ACC112 (cell line): ENCODE measurements around the gene NFIB.

Experiments
- H2AFZ ChIP-seq: fragments of 200-600 bp; sonication (generic); one replicate; pipeline ENCODE4 v1.6.0; 2017; ENCODE audit warnings: antibody characterized with exemption, low read length; ENCODE audit not compliant: unreplicated experiment
- H3K27ac ChIP-seq: fragments of 200-600 bp; sonication (generic); 2 replicates; pipeline ENCODE4 v1.5.1; 2014; ENCODE audit warnings: low read depth, mild to moderate bottlenecking, antibody characterized with exemption, low read length, moderate library complexity
- H3K27me3 ChIP-seq: fragments of 200-600 bp; sonication (generic); 2 replicates; pipeline ENCODE4 v1.6.1; 2014; ENCODE audit warnings: mild to moderate bottlenecking, antibody characterized with exemption, low read length, moderate library complexity, mixed read lengths; ENCODE audit not compliant: insufficient read depth
- H3K36me3 ChIP-seq: fragments of 200-600 bp; sonication (generic); 2 replicates; pipeline ENCODE4 v1.6.1; 2016; ENCODE audit warnings: mild to moderate bottlenecking, antibody characterized with exemption, low read length, moderate library complexity, mixed read lengths; ENCODE audit not compliant: insufficient read depth
- H3K4me1 ChIP-seq: fragments of 200-600 bp; sonication (generic); one replicate; pipeline ENCODE4 v1.6.1; 2016; ENCODE audit warnings: low read length, mixed read lengths; ENCODE audit not compliant: insufficient read depth, unreplicated experiment, control insufficient read depth
- H3K4me3 ChIP-seq: fragments of 200-600 bp; sonication (generic); 2 replicates; pipeline ENCODE4 v1.5.1; 2014; ENCODE audit warnings: mild to moderate bottlenecking, low read depth, low read length
- H3K79me2 ChIP-seq: fragments of 200-600 bp; sonication (generic); one replicate; pipeline ENCODE4 v1.6.0; 2016; ENCODE audit warnings: low read length; ENCODE audit not compliant: control insufficient read depth, unreplicated experiment, insufficient read depth

NFIB gene

DNA sequence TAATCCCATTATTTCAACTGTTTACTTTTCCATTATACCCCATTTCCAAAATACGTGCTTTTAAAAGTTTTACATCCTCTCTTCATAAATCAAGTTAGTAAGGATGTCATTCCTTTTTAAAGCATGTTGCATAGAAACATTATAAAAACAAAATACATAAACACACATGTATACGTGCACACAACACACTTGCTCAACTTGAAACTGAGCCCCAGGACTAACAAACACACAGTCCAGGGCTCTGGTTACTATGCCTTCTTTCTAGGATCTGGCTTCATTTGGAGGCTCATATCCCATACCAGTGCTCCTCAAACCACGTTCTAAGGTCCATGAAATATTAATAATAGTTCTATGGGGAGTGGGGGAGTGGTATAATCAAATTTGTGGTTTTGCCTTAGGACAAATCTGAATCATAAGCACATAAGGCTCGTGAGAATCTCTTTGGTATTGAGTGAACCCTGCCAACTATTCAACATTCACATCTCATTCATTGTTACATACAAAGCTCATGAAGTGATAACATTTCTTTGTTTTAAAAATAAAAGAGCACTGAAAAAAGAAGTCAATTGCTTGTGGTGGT lies 55.2 kb downstream of the NFIB start:
- peak overlapping the region; percentile 52 for H3K27ac ChIP-seq
- H3K27me3 ChIP-seq: no peaks in the 10 kb centered on the region
- peak overlapping the region; percentile 16; the same call in 1 of the 2 replicates for H3K4me3 ChIP-seq
- H3K36me3 ChIP-seq: no peaks in the 10 kb centered on the region
- H2AFZ ChIP-seq: no peak overlapping the region
- H3K4me1 ChIP-seq: peaks cover 48% of the 10 kb centered on the region
- peaks cover 61% of the 10 kb centered on the region for H3K79me2 ChIP-seq

DNA sequence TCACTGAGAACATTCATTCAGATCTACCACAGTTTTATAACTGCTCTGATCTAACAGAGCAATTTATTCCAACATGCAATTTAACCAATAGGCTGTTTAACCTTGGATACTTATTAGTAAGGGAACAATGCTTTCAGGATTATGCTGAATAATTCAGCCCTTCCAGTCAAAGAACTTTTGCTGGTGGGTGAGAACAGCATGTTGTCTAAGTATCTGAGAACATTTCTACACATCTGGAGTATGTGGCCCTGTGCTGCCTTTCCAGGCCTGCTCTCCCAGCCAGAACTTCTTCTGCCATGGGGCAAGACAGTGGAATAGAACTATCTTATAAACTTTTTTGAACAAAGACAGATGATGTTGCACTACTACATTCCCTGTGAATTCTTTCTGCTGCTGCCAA lies 55.8 kb downstream of the NFIB start:
- no peaks in the 10 kb centered on the region for H3K27me3 ChIP-seq
- no peak overlapping the region for H3K4me3 ChIP-seq
- no peaks in the 10 kb centered on the region for H3K36me3 ChIP-seq
- peaks cover 61% of the 10 kb centered on the region for H3K79me2 ChIP-seq
- no peak overlapping the region for H2AFZ ChIP-seq
- peaks cover 47% of the 10 kb centered on the region for H3K4me1 ChIP-seq
- peak overlapping the region; percentile 52; the same call in 1 of the 2 replicates for H3K27ac ChIP-seq

DNA sequence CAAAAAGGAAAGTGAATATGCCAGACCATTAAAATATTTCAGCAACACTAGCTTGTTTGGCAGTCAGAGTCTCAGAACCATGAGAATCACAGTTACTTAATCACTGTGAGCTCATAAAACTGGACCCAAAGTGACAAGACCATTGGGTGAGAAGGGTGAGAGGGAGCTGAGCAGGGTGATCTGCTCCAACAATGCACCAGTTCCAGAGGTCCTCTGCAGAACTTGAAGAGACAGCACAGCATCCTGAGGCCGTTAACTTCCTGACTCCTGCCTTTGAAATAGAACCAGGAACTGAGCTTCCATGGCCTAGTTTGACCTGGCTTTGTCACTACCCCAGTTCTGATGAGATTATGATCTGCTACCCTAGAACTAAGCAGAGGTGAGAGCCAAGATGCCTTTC lies 57.4 kb downstream of the NFIB start:
- peak overlapping the region; percentile 0; the same call in 1 of the 2 replicates for H3K27ac ChIP-seq
- H3K36me3 ChIP-seq: no peaks in the 10 kb centered on the region
- H3K4me1 ChIP-seq: peaks cover 58% of the 10 kb centered on the region
- H2AFZ ChIP-seq: no peak overlapping the region
- H3K79me2 ChIP-seq: peaks cover 69% of the 10 kb centered on the region
- H3K27me3 ChIP-seq: no peaks in the 10 kb centered on the region
- H3K4me3 ChIP-seq: no peak overlapping the region

DNA sequence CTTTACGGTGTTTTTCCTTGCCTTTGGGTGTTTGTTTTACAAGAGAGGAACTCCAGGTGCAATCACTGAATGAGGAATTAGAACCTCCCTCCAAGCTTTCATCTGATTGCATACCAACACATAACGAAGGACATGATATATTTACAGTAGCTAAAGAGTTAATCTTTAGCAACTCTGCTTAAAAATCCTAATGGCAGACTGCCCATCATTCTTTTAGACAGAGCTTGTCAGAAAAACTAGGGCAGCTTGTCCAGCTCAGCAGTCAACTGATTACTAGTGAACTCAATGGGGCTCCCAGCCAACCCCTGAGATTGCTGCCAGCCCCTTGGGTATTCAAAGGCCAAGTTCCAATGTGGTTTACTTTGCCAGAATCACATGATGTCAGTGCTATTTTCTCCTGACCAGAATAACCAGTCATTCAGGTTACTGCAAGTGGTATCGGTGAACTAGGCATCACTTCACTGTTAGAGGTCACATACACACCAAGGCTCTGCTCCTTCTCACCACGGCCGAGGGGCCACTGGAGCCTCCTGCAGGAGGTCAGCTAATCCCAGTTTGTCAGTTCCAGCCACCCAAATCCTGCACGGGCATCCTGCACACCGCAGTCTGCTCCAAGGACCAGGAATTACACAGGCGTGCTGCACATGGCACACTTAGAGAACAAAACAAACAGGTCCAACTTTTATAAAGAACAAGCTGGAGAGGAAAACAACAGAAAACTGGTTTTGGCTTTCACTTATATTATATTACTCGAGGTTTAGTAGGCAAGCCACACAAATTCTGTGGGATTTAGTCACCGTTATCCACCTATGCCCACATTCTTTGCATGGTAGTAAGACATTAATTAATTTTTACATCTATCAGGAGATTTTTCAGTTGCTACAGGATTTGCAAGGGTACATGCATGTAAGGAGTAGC lies 62.5 kb downstream of the NFIB start:
- Histone ChIP-seq H3K36me3 (no peaks in the 10 kb centered on the region), H2AFZ (no peak overlapping the region), H3K27me3 (no peaks in the 10 kb centered on the region), H3K4me1 (peaks cover 47% of the 10 kb centered on the region), H3K79me2 (peaks cover 75% of the 10 kb centered on the region), H3K27ac (peak overlapping the region; percentile 77), H3K4me3 (peak overlapping the region; percentile 56)

DNA sequence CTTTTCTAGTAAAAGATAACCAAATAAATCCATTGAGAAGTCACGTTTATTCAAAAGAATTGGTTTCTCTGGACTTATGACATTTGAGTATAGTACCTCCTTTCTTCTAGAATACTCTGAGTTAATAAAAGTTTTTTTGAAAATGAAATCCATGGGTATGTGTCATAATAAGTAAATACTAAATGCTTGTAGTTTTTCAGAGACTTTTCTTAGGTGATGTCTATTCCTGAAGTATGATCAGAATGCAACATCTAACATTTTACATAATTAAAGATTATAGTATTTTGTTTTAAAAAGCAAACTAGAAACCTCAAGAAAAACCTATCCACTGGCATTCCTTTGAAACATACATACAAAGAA lies 63.2 kb downstream of the NFIB start:
- H3K27ac ChIP-seq: peak overlapping the region; percentile 77

DNA sequence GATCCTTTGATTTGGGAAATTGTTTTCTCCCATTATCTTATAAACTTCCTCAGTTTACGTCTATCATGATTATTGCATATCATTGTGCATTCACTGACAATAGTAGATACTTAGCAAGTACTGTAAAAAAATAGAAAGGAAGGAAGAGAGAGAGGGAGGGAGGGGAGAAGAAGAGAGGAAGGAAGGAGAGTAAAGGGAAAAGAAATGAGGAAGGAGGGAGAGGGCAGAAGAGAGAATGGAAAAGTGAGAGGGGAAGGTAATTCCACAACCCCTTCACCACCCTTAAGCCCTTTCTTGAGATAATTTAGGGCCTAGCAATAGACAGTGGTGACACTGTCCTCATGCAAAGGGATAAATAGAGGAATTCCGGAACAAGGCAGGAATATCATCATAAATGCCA lies 64.4 kb downstream of the NFIB start:
- Histone ChIP-seq H2AFZ (no peak overlapping the region), H3K27ac (no peak overlapping the region), H3K4me1 (peaks cover 51% of the 10 kb centered on the region), H3K36me3 (no peaks in the 10 kb centered on the region), H3K27me3 (no peaks in the 10 kb centered on the region), H3K4me3 (no peak overlapping the region), H3K79me2 (peaks cover 75% of the 10 kb centered on the region)

More for the DNA sequence above, 63.2 kb downstream of the NFIB start:
- no peaks in the 10 kb centered on the region for H3K27me3 ChIP-seq
- peak overlapping the region; percentile 56 for H3K4me3 ChIP-seq
- peaks cover 47% of the 10 kb centered on the region for H3K4me1 ChIP-seq
- H3K79me2 ChIP-seq: peaks cover 76% of the 10 kb centered on the region
- no peak overlapping the region for H2AFZ ChIP-seq
- H3K36me3 ChIP-seq: no peaks in the 10 kb centered on the region

DNA sequence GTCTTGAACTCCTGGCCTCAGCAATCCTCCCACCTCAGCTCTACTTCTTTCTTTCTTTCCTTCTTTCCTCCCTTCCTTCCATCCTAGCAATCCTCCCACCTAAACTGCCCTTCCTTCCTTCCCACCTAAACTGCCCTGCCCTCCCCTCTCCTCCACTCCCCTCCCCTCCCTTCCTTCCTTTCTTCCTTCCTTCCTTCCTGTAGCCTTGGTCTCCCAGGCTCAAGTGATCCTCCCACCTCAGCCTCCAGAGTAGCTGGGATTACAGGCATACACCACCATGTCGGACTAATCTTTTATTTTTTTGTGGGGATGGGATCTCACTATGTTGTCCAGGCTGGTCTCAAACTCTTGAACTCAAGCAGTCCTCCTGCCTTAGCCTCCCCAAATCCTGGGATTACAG lies 65.8 kb downstream of the NFIB start:
- H3K4me3 ChIP-seq: no peak overlapping the region
- peaks cover 75% of the 10 kb centered on the region for H3K79me2 ChIP-seq
- no peak overlapping the region for H3K27ac ChIP-seq
- peaks cover 65% of the 10 kb centered on the region for H3K4me1 ChIP-seq
- H3K36me3 ChIP-seq: no peaks in the 10 kb centered on the region
- no peak overlapping the region for H2AFZ ChIP-seq
- no peaks in the 10 kb centered on the region for H3K27me3 ChIP-seq

DNA sequence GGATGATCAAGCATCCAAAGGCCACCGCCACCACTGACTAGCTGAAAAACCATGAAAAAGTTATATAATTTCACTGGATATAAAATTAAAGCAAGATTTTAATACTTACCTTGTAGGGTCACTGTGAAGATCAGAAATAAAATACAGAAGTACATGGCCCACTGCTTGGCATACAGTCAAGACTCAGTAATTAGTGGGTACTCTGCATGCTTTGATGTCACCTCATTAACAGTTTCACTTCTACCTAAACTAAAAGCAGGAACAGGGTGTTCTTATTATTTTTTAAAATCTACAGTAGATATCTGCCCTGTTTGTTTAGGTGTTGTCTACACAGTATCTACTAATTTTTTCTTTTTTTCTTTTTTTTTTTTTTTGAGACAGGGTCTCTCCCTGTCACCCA lies 66.4 kb downstream of the NFIB start:
- H3K79me2 ChIP-seq: peaks cover 76% of the 10 kb centered on the region
- H3K4me1 ChIP-seq: peaks cover 69% of the 10 kb centered on the region
- H3K27ac ChIP-seq: no peak overlapping the region
- no peaks in the 10 kb centered on the region for H3K27me3 ChIP-seq
- H2AFZ ChIP-seq: no peak overlapping the region
- H3K36me3 ChIP-seq: no peaks in the 10 kb centered on the region
- no peak overlapping the region for H3K4me3 ChIP-seq

DNA sequence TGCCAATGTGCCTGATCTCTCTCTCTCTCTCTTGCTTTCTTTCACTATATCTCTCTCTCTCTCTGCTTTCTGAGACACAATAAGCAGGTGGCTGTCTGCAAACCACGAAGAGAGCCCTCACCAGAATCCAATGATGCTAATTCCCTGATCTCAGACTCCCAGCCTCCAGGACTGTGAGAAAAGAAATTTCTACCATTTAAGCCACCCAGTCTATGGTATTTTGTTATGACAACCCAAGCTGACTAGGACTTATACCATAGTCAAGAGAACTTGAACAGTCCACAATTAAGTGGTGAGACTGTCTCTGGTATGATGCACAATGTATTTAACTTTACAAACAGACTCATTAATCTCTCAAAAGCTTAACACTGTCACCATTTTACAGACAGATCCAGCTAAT lies 67.0 kb downstream of the NFIB start:
- H3K27me3 ChIP-seq: no peaks in the 10 kb centered on the region
- H3K4me1 ChIP-seq: peaks cover 70% of the 10 kb centered on the region
- no peak overlapping the region for H3K4me3 ChIP-seq
- no peak overlapping the region for H2AFZ ChIP-seq
- H3K27ac ChIP-seq: no peak overlapping the region
- no peaks in the 10 kb centered on the region for H3K36me3 ChIP-seq
- H3K79me2 ChIP-seq: peaks cover 77% of the 10 kb centered on the region

DNA sequence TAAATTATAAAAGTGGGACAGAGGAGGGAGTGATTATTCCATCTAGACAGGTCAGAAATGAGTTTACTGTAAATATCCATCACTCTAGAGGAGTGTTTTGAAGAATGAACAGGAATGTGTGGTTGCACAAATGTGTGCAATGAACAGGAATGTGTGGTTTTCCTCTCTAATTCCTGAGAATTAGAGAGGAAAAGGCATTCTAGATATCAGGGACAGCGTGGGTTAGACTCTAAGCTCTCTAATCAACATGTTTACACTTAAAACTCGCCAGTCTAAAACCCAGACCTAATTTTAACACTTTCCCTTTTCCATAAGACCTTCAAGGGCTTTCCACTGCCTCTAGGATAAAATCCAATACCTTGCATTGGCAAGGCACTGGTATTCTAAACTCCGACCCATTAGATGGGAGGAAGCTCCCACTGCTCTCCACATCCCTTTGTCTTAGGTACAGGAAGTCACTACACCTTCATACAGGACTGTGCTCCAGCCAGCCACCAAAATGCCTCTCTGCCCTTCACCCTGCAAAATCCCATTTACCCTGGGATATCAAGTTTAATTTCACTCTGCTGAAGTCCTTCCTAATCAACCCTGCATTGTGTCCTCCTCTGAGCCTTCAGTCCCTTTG lies 67.9 kb downstream of the NFIB start:
- Histone ChIP-seq H3K27me3 (no peaks in the 10 kb centered on the region), H3K79me2 (peaks cover 80% of the 10 kb centered on the region), H3K36me3 (no peaks in the 10 kb centered on the region), H3K27ac (peak overlapping the region; percentile 23), H2AFZ (no peak overlapping the region), H3K4me1 (peaks cover 68% of the 10 kb centered on the region), H3K4me3 (no peak overlapping the region)
